ENCODE results near the gene SRSF6.

DNA sequence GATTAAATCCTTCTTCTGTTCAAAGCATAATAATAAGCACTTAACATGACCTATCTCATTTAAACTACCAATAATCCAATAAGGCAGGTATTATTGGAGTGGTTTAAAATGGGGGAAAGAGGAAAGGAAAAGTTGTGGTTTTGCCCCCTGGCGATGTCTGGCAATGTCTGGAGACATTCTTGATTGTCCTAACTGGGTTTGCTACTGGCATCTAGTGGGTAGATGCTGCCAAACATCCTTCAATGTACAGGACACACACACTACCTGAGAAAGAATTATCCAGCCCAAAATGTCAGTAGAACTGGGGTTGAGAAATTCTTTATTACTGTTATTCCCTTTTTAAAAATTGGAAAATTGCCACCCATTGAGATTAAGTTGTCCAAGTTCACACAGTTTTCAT is 25.2 kb upstream of the SRSF6 start:
- no peak for TF ChIP-seq TAF1 (IDR thresholded peaks at IDR 0.05; ENCODE audit: borderline replicate concordance, low read depth, low read length)
- TF ChIP-seq POLR2A (IDR thresholded peaks at IDR 0.05; ENCODE audit: low read depth, low read length): no peak

All from GM12892 (cell line).